AG04449 (cell line): ENCODE data around the gene ATP2B3.

Experiments used
- CTCF ChIA-PET: fragments of 350-600 bp; formaldehyde crosslinking; extraction: SDS; loops from one replicate; lab custom pipeline; 2021; ENCODE audit warnings: antibody characterized with exemption; lab: Yijun Ruan, JAX
- POLR2A ChIA-PET: fragments of 400-600, 350-600 bp; formaldehyde crosslinking; extraction: SDS; loops from one replicate; lab custom pipeline; 2020; ENCODE audit warnings: antibody characterized with exemption, inconsistent platforms; lab: Yijun Ruan, JAX
- DNase-seq: peaks from one replicate; pipeline ENCODE4 v3.0.0-alpha.2; 2010; ENCODE audit warnings: low read depth, low spot score
- H3K4me3 ChIP-seq: 2 replicates; pipeline ENCODE4 v1.5.1; 2011; ENCODE audit warnings: low read depth, mild to moderate bottlenecking, control low read depth, low read length
- TF ChIP-seq, protein P1 (sequence below): IDR thresholded peaks from one replicate; pipeline ENCODE4 v1.5.1; 2011; ENCODE audit warnings: mild to moderate bottlenecking, moderate library complexity, low read length, control low read depth, inconsistent platforms; ENCODE audit not compliant: insufficient read depth; ENCODE audit errors: missing control alignments

Gene ATP2B3

DNA sequence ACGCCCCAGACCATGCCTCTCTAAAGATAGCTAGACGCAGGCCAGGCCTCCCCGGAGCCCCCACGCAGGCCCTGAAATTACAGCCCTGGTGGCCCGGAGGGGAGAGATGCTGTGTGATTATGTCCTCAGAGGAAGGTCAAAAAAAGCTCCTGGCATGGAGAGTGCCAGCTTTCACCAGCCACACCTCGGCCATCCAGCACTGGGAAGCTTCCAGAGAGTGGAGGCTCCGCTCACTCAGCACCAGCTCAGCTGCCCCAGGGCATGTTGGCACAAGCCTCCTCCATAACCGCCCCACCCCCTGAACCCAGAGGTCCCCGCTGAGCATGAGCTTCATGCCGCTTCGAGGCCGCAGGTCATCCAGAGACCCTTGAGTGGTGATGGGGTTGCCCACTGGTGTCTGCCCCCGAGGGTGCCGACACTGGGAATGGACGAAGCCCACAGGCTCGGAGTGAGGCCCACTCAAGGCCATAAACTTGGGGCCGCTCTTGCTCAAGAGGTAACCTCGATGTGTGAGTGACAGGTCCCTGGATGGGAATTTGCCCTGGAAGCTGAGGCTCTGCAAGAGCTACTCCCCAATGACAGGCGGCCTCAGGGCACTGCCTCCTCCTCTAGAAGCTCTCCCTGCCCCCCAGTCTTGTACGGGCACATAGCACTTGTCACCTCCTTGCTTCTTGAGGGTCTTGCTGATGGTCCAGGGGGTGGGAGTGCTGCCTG lies 27.1 kb upstream of the ATP2B3 start:
- no peak for DNase-seq
- TF ChIP-seq, protein P1, sequence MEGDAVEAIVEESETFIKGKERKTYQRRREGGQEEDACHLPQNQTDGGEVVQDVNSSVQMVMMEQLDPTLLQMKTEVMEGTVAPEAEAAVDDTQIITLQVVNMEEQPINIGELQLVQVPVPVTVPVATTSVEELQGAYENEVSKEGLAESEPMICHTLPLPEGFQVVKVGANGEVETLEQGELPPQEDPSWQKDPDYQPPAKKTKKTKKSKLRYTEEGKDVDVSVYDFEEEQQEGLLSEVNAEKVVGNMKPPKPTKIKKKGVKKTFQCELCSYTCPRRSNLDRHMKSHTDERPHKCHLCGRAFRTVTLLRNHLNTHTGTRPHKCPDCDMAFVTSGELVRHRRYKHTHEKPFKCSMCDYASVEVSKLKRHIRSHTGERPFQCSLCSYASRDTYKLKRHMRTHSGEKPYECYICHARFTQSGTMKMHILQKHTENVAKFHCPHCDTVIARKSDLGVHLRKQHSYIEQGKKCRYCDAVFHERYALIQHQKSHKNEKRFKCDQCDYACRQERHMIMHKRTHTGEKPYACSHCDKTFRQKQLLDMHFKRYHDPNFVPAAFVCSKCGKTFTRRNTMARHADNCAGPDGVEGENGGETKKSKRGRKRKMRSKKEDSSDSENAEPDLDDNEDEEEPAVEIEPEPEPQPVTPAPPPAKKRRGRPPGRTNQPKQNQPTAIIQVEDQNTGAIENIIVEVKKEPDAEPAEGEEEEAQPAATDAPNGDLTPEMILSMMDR = no peak
- CTCF ChIA-PET = interaction anchor here (0.8 to 3.2 kb wide), 8 partner anchors 8 to 32 kb away, joined by 3 to 27 read pairs (median 5); partner anchors contain the start of gene HAUS7
- H3K4me3 ChIP-seq = no peak overlapping the region
- POLR2A ChIA-PET = no interaction called here

DNA sequence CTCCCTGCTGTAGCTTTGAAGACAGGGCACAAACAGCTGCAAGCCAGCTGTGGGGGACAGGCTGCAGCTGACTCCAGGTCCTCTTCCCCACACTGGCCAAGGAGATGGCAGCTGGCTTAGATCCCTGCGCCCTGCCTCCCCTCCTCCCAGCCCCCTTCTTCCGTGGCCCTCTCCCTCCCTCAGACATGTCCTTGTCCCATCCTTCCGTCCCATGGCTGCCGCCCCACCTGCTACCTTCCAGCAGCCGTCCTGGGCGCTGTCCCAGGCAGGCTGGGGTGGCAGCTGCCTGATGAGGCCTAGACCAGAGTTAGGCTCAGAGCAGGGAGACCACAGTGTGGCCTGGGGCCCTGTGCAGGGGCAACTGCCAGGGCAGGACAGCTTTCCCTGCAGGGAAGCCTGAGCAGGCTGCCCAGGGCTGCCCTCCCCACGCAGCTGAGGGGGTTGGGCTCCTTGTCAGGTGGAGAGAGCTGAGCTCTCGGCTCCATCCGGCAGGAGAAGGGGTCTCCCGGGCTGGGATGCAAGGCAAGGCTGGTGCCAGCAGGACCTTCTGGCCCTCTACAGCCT lies 26.0 kb upstream of the ATP2B3 start:
- H3K4me3 ChIP-seq = no peak overlapping the region
- TF ChIP-seq, protein P1 = no peak
- ChIA-PET POLR2A (interaction anchor here (1.3 kb wide), 1 partner anchor 15 kb away, joined by 7 read pairs; no protein-coding TSS in a partner anchor), CTCF (interaction anchor here (0.8 to 8.1 kb wide), 6 partner anchors 9 to 33 kb away, joined by 3 to 90 read pairs (median 5); partner anchors contain the start of gene HAUS7)
- DNase-seq = no peak

- ChIA-PET POLR2A (interaction anchor here (1.3 kb wide), 1 partner anchor 16 kb away, joined by 7 read pairs; no protein-coding TSS in a partner anchor), CTCF (interaction anchor here (1.2 to 8.1 kb wide), 4 partner anchors 15 to 31 kb away, joined by 3 to 90 read pairs (median 9); partner anchors contain the start of gene HAUS7)
- no peak for DNase-seq
- H3K4me3 ChIP-seq = no peak overlapping the region
- TF ChIP-seq, protein P1 = no peak
Measured at GRCh38 chrX:153491918-153492317, 25.5 kb upstream of the ATP2B3 start.

DNA sequence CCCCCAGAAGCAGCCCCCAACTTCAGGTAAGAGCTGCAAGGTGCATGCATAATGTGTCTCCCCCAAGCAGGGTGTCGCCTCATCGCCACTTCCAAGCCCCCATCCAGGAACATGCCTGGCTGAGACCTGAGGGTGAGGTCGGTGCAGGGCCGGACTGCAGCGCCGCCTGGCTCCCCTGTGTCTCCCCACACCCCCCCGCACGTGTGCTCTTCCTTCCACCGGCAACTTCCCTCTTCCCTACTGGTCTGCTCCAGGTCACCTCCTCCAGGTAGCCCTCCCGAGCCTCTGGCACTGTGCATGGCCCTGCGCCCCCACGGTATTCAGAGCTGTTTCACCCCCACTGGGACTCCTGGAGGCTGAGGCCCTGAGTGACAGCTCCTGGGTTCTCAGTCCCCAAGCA lies 24.9 kb upstream of the ATP2B3 start:
- ChIA-PET CTCF (interaction anchor here (1.8 to 8.1 kb wide), 2 partner anchors 15 to 21 kb away, joined by 12 to 90 read pairs; partner anchors contain the start of gene HAUS7), POLR2A (interaction anchor here (1.3 kb wide), 1 partner anchor 16 kb away, joined by 7 read pairs; no protein-coding TSS in a partner anchor)
- no peak for DNase-seq
- TF ChIP-seq, protein P1 = no peak
- no peak overlapping the region for H3K4me3 ChIP-seq

- CTCF ChIA-PET = interaction anchor here (1.1 to 8.1 kb wide), 5 partner anchors 13 to 551 kb away, joined by 3 to 90 read pairs (median 21); partner anchors contain the start of gene HAUS7
- TF ChIP-seq, protein P1 = no peak
- DNase-seq = no peak
- POLR2A ChIA-PET = no interaction called here
- no peak overlapping the region for H3K4me3 ChIP-seq
Measured at GRCh38 chrX:153493085-153493484, 24.4 kb upstream of the ATP2B3 start.
